ENCODE measurements around the gene AURKAIP1.
"Not testable (repeated sequence)": the region's sequence is repeated elsewhere in the genome, so short reads cannot be mapped to it uniquely, and the experiment has no call there.

The AURKAIP1 gene
- 28.3 reads per million, percentile 55 among the genes with 10 or more reads in this experiment for total RNA-seq

DNA sequence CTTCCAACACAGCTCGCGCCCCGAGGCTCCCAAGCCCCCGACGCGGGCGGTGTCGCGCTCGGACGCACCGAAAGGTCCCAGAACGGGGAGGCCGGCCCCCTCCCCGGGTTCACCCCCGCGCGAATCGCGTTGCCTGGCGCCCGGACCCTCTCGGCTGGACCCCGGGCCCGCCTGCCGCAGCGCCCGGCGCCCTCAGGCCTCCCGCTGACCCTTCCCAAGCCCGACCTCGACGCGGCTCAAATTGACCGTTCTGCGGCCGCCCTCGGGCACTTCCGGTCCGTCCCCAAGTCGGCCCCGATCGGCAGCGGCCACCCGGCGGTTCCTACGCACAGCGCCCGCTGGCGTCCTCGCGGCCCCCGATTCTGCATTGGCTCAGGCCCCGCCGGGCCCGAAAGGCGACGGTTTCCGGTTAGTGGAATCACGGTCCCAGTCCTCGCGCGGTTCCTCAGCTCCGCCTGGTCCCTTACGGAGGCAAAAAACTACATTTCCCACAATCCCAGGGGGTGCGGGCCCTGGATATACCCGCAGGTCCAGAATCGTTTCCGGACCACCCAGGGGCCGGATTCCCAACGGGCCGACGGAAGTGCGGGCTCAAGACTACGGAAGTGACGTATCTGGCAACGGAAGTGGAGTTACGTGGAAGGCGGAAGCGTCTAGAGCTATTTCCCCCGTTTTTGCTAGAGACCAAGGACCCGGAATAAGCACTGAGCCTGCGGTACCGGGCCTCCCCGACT lies at the start of gene AURKAIP1:
TSS of gene AURKAIP1 (minus strand) at position 279 of the 734 bp plus-strand sequence. CDS start 451 bp downstream, outside the sequence.
- peak; percentile 94 for DNase-seq

DNA sequence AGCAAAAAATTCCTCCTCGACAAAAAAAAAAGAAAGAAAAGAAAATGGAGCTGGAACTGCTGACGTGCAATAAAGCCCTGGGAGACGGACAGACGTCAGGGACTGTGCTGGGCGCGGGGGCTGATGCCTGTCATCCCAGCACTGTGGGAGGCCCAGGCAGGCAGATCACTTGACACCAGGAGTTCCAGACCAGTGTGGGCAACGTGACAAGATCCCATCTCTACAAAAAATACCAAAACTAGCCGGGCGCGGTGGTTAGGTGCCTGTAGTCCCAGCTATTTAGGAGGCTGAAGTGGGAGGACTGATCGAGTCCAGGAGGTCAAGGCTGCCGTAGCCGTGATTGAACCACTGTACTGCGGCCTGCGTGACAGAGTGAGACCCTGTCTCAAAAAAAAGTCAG lies 49.7 kb upstream of the AURKAIP1 start:
- no peak for DNase-seq

DNA sequence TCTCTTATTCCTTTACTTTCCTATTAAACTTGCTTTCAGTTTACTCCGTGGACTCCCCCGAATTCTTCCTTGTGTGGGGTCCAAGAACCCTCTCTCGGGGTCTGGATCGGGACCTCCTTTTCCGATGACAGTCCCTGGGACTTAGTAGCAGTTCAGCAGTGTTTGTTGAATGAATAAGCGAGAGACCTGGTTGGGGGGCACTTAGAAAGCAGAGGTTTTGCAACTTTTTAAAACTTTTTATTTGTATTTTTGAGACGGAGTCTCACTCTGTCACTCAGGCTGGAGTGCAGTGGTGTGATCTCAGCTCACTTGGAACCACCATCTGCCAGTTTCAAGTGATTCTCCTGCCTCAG lies 48.2 kb upstream of the AURKAIP1 start:
- DNase-seq = no peak

DNA sequence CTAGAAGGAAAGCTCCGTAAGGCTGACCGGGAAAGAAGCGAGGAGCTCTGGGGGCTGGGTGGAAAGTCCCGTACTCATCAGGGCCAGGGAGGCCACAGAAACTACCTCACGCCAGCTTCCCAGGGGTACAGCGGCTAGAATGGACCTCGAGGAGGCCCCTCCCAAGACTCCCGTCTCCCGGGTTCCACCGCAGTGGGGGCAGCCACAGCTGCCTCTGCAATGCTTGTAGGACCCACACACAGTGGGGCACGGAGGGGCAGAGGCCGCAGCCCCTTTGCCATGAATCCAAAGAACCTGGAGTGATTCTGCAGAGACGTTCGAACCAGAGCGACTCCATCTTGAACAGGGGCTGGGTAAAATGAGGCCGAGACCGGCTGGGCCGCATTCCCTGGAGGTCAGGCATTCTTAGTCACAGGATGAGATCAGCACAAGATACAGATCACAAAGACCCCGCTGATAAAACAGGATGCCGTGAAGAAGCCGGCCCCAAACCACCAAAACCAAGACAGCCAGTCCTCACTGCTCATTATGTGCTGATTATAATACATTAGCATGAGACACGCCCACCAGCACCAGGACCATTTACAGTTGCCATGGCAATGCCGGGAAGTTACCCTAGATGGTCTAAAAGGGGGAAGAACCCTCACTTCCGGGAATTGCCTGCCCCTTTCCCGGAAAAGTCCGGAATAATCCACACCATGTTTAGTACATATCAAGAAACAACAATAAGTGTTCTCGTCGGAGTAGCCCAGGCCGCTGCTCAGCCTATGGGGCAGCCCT lies 47.6 kb upstream of the AURKAIP1 start:
- DNase-seq = no peak

DNA sequence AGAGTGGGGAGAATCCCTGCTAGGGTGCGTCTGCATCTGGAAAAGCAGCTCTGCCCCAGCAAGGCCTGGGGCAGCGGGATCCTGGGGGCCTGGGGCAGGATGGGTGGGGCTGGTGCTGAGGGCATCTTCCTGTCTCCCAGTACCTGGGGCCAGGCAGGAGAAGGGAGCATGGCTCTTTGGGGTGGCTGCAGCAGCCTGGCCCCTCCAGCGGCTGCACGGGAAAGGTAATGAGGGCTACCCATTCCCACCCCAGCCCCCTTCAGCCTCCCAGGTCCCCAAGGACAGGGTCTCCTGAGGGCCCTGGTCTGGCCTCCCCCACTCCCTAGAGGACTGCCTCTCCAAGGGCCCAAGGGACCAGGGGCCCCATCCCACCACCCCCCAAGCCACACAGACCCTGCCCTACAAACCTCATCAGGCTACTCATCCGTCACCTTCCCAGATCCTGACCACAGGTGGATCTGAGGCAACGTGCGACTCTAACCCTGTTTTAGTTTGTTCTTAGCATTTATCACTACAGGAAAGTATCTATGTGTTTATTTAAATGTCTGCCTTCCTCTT lies 47.0 kb upstream of the AURKAIP1 start:
- DNase-seq = no peak

DNA sequence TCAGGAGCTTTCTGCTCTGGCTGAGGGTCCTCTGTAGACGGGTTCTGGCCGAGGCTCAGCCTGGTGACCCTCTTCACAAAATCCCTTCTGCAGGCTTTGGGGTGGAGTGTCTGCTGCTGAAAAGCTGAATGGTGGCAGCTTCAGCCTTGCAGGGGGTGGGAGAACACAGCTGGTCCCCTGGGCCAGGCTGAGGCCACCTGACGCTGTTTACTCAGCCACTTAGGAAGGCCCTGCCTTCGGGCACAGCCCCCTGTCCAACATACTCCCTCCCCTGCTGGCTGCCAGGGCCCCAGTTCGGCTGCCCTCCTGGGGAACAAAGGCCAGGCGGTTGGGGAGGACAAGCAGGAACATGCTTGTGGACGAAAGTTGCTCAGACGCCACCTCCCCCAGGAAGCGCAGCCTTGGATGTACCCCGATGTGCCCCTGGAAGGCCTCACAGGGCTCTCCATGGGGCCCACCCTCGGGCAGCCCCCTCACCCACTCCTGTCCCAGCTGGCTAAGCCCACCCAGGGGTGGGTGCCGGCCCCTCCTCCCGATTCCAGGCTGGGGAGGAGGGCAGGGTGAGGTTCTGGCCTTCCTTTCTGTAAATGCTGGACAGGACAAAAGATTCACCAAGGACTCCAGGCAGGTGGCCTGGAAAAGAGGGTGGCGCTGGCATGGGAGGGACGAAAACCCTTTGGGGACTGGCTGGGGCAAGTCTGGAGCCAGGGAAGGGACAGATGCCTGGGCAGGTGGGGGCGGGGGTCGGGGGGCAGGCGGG lies 46.3 kb upstream of the AURKAIP1 start, which contains the start of gene ANKRD65:
TSS of gene ANKRD65 (minus strand) at position 130 of the 760 bp plus-strand sequence. CDS start 271 bp downstream, outside the sequence.
- DNase-seq = no peak

DNA sequence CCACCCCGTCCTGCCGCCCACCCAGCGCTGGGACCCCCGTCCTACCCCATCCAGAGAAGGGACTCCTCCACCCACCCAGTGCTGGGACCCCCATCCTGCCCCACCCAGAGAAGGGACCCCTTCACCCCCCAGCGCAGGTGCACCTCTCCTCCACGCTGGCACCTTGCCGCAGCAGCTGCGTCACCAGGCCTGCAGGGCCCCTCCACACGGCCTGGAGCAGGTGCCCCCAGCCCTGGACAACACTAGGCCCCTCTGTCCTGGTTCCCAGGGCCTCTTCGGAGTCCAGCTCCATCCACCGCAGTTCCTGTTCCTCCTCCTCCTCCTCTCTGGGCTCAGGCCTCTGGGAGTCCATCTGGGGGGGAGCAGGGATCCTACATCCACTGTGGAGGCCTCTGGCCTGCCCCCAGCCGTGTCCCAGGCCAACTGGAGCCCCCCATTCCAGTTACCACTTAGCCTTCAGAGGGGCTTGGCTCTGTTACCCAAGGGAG lies 45.7 kb upstream of the AURKAIP1 start:
- no peak for DNase-seq

DNA sequence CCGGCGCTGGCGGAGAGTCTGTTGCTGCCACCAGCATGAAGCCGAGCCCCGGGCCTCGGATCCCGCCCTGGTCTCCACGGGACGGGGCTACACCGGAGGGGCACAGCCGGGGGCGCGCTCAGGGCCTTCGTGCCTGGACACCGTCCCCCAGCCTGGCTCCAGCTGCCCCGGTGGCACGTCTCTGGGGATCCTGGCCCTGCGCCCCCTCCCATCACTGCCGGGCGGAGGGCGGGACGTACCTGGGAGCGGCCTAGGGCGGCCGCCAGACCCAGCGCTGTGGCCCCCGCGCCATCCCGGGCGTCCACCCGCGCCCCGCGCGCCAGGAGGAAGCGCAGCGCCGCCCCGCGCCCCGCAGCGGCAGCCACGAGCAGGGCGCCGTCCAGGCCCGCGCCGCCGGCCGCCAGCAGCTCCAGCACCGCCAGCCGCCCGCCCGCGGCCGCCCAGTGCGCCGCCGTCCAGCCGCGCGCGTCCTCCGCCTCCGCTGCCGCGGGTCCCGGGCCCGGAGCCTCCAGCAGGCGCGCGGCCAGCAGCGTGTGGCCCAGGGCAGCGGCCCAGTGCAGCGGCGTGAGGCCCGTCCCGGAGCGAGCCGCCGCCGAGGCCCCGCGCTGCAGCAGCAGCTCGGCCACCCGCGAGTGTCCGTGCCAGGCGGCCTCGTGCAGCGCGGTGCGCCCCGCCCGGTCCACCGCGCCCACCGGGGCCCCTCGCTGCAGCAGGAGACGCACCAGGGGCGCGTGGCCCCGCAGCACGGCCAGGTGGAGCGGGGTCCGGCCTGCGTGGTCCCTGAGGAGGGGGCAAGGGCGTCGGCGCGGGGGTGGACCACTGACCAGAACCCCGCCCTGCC lies 45.0 kb upstream of the AURKAIP1 start:
- DNase-seq = no peak

DNA sequence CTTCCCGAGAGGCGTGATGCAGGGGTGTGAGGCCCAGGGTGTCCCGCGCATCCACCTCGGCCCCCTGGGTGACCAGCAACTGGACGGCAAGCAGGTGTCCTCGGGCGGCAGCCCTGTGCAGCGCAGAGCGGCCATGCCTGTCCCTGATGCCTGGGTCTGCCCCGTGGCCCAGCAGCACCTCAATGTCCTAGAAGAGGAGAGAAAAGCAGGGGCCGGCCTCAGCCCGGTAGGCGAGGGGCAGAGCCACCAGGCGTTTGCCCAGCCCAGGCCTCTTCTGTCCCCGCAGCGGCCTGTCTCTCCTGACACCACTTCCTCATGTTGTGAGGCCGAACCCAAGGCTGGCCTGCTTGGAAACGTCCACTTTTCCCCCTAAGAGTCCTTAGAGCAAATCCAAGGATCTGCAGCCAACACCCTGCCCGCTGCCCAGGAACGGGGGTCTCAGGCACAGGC lies 44.4 kb upstream of the AURKAIP1 start:
- no peak for DNase-seq

DNA sequence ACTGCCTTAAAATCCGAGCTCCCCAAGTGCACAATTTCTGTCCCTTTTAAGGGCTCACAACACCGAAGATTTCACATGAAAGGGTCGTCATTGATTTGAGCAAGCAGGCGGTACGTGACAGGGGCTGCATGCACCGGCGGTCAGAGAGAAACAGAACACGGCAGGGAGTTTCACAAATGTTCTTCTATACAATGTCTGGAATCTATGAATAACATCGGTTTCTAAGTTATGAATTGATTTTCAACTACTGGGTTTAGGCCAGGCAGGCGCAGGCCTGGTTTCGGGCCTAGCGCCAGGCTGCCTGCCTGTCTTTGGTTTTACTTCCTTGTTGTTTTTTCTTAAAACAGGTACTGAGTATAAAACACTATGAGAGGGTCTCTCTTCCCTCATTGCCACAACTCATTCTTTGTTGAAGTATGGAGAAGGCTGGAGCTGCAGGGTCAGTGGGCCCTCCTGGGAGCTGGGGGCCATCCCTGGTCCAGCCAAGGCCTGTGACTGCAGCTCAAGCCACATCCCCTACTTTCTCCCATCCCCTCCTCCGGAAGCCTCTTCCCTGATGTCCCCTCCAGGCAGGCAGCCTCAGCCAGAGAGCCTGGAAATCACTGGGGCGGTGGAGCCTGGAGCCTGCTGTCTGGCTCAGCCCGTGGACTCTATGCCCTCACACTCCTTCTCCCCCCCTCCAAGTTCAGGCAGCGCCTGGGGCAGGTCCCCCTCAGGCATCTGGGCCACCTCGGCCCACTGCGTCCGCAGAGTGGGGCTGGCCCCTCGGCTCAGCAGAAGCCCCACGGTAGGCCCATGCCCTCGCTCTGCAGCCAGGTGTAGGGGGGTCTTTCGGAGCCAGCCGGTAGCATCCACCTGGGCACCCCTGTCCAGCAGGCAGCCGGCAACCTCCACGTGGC lies 43.7 kb upstream of the AURKAIP1 start:
- no peak for DNase-seq

DNA sequence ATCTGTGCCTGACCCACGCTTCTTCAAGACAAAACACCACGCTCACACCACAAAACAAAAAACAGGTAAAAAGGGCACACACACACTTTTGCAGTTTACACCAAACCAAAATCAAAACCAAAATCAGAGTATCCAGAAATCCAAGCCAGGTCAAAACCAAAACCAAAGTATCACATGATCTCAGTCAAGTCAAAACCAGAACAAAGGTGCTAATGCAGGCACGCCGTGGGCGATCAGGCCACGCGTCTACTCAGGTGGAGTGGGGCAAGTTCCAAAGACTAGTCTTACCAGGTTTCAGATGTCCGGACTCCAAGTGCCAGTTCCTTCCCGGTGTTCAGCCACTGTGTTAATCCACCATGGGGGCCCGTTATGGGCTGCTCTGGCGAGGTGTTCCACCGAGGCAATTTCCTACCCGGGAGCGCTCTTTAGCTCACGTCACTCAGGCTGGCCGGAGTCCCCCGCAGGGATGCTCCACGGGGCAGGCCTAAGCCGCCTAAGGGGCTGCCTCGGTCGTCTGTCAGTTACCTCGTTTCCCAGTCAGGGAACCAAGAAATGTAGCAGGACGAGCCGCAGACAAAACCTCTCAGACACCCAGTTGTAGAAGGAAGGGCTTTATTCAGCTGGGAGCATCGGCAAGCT lies 42.9 kb upstream of the AURKAIP1 start:
- not testable (repeated sequence) for DNase-seq

DNA sequence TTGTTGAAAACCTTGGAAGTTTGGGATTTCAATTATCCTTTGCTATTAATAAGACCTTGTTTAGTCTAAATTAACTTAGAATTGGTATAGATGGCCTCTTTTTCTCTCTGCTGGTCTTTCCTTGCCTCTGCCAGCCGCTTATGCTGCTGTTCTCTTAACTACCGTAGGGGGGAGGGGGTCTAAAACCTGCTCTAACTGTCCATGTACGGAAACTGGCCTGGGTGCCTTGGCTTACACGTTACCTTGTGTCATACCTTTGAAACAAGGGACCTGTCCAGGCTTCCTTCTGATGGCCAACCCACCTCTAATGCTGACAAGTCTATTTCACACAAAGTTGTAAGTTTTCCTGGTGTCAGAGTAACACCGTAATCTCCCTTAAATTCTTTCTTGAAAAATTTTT lies 42.4 kb upstream of the AURKAIP1 start:
- DNase-seq = not testable (repeated sequence)

DNA sequence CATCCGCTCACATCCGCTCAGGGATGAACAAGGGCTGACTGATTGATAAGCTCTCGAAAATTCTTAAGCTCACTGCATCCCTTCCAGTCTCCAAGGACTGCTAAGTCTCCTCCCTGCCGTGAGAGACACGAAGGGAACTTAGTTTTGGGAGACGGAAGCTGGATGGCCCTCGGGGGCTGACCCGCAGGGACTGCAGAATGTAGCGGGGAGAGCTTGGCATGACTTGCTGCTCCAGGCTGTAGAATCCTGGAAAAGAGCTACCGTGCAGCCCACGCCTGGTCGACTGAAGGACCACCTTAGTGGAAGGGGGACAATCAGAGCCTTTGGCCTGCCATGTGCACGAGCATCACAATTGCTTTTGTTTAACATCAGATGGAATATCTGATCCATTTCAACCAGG lies 40.7 kb upstream of the AURKAIP1 start:
- DNase-seq = no peak

DNA sequence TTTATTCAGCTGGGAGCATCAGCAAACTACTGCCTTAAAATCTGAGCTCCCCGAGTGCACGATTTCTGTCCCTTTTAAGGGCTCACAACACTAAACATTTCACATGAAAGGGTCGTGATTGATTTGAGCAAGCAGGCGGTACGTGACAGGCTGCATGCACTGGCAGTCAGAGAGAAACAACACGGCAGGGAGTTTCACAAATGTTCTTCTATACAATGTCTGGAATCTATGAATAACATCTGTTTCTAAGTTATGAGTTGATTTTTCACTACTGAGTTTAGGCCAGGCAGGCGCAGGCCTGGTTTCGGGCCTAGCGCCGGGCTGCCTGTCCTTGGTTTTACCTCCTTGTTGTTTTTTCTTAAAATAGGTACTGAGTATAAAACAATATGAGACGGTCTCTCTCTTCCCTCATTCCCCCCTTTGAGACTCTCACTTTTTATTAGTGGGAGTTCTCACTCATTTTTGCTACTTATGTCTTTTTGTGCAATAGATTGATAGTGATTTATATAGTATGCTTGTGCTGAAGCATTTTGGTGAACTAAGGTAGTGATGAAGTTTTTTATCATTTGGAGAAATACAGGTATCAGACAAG lies 37.4 kb upstream of the AURKAIP1 start:
- not testable (repeated sequence) for DNase-seq

DNA sequence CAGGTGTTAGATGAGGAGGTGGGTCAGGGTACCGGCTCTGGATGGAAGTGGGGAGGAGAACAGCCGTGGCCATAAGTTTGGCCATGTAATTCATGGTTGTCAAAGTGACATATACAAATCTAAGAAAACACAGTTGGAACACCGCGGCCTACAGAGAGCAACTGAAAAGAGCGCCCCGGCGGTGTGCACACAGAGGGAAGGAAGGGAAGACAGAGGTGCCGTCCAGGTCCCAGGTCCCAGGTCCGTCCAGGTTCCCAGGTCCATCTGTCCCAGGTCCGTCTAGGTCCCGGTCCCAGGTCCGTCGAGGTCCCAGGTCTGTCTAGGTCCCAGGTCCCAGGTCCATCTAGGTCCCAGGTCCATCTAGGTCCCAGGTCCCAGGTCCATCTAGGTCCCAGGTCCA lies 36.6 kb upstream of the AURKAIP1 start:
- DNase-seq = no peak

DNA sequence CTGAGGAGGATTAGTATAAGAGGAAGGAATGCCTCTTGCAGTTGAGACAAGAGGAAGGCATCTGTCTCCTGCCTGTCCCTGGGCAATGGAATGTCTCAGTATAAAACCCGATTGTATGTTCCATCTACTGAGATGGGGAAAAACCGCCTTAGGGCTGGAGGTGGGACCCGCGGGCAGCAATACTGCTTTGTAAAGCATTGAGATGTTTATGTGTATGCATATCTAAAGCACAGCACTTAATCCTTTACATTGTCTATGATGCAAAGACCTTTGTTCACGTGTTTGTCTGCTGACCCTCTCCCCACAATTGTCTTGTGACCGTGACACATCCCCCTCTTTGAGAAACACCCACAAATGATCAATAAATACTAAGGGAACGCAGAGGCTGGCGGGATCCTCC lies 35.2 kb upstream of the AURKAIP1 start:
- DNase-seq = not testable (repeated sequence)

DNA sequence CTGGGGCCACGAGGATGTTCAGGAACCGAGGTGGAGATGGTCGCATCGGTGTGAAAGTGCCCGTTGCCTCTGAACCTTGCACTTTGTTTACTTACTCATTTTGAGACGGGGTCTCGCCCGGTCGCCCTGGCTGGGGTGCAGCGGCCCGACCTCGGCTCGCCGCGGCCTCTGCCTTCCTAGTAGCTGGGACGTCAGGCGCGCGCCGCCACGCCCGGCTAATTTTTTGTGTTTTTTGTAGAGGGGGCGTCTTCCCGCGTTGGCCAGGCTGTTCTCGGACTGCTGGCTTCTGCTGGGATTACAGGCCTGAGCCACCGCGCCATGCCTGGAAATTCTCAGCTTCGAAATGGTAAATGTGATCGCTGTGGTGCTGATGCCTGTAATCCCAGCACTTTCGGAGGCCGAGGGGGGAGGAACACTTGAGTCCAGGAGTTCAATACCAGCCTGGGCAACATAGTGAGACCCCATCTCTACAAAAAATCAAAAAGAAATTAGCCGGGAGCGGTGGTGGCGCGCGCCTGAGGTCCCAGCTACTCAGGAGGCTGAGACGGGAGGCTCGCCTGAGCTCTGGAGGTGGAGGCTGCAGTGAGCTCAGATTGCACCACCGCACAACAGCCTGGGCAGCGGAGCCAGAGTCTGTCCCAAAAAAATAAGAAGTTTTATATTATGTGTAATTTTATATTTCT lies 32.8 kb upstream of the AURKAIP1 start:
- no peak for DNase-seq

DNA sequence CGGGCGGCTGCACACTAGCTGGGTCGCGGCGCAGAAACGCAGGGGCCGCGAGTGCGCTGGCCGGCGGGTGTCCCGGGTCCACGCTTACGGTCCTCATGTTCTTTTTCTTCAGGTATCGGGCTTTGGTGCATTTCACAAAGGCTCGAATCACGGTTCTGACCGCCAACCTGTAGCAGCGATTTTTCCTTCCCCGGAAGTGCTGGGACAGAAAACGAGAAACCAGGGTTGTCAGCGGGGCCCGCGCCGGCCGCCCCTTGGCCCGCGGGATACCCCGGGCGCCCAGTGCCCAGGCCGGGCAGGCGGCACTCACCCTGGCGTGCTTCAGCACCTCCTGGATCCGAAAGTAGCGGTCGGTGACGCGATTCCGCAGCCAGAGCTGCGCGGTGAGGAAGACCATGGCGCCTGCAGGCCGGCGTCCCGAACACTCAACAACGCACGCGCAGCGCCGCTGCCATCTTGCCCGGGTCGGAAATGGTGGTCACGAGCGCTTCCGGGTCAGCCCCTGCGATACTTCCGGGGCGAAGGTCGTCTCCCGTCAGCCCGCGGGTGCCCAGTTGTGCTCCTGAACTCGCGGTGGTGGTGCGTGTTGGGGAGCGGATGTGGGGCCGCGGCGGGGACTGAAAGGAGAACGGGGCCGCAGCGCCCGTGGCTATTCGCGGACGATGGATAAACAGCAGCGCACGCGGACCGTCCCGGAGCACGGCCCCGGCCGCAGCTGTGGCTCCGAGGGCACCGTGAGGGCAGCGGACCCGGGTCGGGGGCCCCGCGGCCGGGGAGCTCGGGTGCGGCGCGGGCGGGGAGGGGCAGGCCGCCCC lies 32.0 kb upstream of the AURKAIP1 start, which contains the start of gene MRPL20:
TSS of gene MRPL20 (minus strand) at position 473 of the 815 bp plus-strand sequence. CDS start at position 397, 76 bp downstream.
- DNase-seq = peak; percentile 96

All from effector CD4-positive, alpha-beta T cell (primary cell).